HFFc6 (cell line): ENCODE data around the gene MUSTN1. TPM values are rescaled to one million over a fixed set of nuclear protein-coding genes. Genes with fewer than 3 reads are reported as not detected.
A peak's percentile ranks its signal among the peaks of the same experiment; 100 is the strongest.

Experiments used
- DNase-seq: peaks from one replicate; pipeline ENCODE4 v3.0.0-alpha.2; 2018
- H3K27ac Mint-ChIP-seq: 2 replicates; pipeline ENCODE4 v1.8.0; 2020; ENCODE audit warnings: mild to moderate bottlenecking, mixed read lengths
- H3K27me3 Mint-ChIP-seq: 2 replicates; pipeline ENCODE4 v1.8.0; 2021; ENCODE audit warnings: mild to moderate bottlenecking, moderate library complexity, mixed read lengths; ENCODE audit not compliant: insufficient read depth
- H3K36me3 Mint-ChIP-seq: 2 replicates; pipeline ENCODE4 v1.8.0; 2021; ENCODE audit warnings: low read depth, mixed read lengths
- H3K4me1 Mint-ChIP-seq: 2 replicates; pipeline ENCODE4 v1.8.0; 2020; ENCODE audit warnings: low read depth, mixed read lengths
- H3K4me3 Mint-ChIP-seq: 2 replicates; pipeline ENCODE4 v1.8.0; 2020; ENCODE audit warnings: mild to moderate bottlenecking, moderate library complexity, mixed read lengths
- H3K9me3 Mint-ChIP-seq: 2 replicates; pipeline ENCODE4 v1.8.0; 2020; ENCODE audit warnings: mild to moderate bottlenecking, mixed read lengths
- CTCF ChIP-seq: fragments of 200-600 bp; sonication (generic); IDR thresholded peaks from 2 replicates; pipeline ENCODE4 v1.5.0; 2021; ENCODE audit warnings: antibody characterized with exemption, mild to moderate bottlenecking
- total RNA-seq, 6 experiments: library from RNA; stranded (reverse); fragmentation: NEBNext Ultra II Directional; extraction: Animal tissue kit (Norgen Biotek cat#: 25700); gene quantifications; 2 replicates in 1 of 6; 3 replicates in 5 of 6; pipeline ENCODE4 v1.2.3, GENCODE V29; 2021

The MUSTN1 gene
- total RNA-seq, 6 experiments from 2014 or later, result 0.39 TPM; not detected in 5

DNA sequence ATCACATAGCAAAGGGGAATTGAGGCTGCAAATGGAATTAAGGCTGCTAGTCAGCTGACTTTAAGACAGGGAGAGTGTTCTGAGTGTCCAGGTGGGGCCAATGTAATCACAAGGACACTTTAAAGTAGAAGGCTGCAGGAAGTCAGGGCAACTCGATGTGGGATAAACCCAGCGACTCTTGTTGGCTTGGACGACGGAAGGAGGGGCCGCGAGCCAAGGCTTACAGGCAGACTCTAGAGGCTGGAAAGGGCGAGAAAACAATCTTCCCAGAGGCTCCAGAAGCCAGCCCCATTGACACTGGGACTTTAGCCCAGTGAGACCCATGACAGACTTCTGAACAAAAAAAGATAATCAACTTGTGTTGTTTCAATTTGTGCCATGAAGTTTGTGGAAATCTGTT, 12.9 kb upstream of the MUSTN1 start:
- no peak for DNase-seq
- peaks cover 6% of the 10 kb centered on the region for H3K36me3 Mint-ChIP-seq
- H3K9me3 Mint-ChIP-seq, result no peaks in the 10 kb centered on the region
- peaks cover 9% of the 10 kb centered on the region for H3K4me1 Mint-ChIP-seq
- H3K27me3 Mint-ChIP-seq, result peaks cover 3% of the 10 kb centered on the region
- H3K4me3 Mint-ChIP-seq, result no peak overlapping the region
- TF ChIP-seq CTCF, result no peak
- H3K27ac Mint-ChIP-seq, result no peak overlapping the region

DNA sequence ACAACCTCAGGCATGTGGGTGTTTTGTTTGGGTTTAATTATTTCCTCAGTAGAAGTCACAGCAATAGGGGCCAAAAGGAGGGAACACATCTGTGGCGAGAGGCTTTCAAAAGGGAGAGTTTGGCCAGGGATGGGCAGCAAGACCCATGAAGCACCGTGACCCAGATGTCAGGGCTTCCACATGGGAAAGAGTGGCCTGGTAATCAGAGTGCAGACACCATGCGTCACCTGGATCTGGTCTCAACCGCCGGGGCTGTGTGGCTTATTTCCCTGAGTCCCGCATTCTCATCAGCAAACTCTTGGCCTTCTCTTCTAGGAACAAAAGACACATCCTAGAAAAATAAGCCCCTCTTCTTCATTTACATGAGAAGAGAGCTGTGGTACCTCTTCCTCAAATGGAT, 12.4 kb upstream of the MUSTN1 start:
- Mint-ChIP-seq H3K9me3 (no peaks in the 10 kb centered on the region), H3K27ac (no peak overlapping the region), H3K27me3 (peaks cover 3% of the 10 kb centered on the region), H3K4me3 (no peak overlapping the region), H3K4me1 (peaks cover 9% of the 10 kb centered on the region), H3K36me3 (peaks cover 6% of the 10 kb centered on the region)
- no peak for TF ChIP-seq CTCF
- DNase-seq, result no peak

GRCh38 chr3:52846432-52846965, 11.7 kb upstream of the MUSTN1 start:
- H3K27me3 Mint-ChIP-seq, result peaks cover 3% of the 10 kb centered on the region
- no peaks in the 10 kb centered on the region for H3K9me3 Mint-ChIP-seq
- DNase-seq, result no peak
- H3K36me3 Mint-ChIP-seq, result peaks cover 6% of the 10 kb centered on the region; the same call in 1 of the 2 replicates
- H3K4me3 Mint-ChIP-seq, result no peak overlapping the region
- TF ChIP-seq CTCF, result no peak
- H3K27ac Mint-ChIP-seq, result no peak overlapping the region
- peaks cover 9% of the 10 kb centered on the region for H3K4me1 Mint-ChIP-seq

DNA sequence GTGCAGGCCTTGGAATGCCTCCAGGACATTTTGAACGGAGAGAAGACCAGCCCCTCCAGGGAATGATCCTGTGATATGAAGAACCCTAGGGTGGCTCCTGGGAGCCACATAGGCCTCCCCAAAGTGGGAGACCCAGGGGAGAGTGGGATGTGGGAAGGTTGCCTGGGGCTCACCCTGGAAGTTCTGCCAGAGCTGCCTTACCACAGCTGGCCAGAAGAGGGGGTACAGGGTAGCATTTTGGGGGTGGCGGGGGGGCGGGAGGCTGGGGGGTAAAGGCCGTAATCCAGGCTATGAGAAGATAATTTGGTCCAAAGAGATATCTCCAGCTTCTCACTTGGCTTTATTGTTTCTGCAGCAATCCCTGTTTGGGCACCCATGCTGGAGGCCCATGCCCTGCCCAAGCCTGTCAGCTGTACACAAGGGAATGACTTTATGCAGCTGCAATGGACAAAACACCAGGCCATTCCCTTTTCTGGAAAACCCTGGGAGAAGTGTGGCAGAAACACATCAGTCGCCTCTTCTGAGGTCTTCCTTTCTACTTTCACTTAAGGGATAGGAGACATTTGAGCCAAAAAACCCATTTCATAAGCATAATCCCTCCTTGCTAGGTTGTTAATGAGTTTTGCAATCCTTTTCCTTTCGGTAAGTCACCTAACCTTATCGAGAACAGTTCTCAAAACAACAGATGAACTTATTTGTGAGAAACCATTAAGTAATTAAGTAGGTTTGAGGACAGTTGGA, 11.0 kb upstream of the MUSTN1 start:
- DNase-seq, result no peak
- no peak overlapping the region for H3K4me3 Mint-ChIP-seq
- H3K36me3 Mint-ChIP-seq, result peaks cover 7% of the 10 kb centered on the region; the same call in 1 of the 2 replicates
- peak; percentile 79 for TF ChIP-seq CTCF
- peaks cover 9% of the 10 kb centered on the region for H3K4me1 Mint-ChIP-seq
- H3K9me3 Mint-ChIP-seq, result no peaks in the 10 kb centered on the region
- H3K27ac Mint-ChIP-seq, result no peak overlapping the region
- peaks cover 3% of the 10 kb centered on the region for H3K27me3 Mint-ChIP-seq

DNA sequence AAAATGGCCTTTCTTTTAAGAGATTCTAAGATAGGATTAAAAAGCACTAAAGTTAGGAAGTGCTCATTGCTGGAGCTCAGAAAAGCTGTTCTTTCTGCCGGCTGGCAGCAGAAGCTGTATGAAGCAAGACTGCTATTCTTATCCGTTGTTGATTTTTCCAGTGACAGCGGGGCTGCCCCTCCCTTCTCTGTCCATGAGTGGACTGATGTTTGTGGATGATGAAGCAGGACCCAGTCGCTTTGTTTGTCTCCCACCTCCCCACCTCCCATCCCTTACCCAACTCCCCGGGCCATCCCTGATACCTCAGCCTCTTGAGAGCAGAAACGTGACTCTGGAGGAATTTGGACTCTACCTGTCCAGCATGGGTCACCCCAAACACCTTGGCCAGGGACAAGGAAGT, 10.3 kb upstream of the MUSTN1 start:
- H3K27me3 Mint-ChIP-seq, result peaks cover 3% of the 10 kb centered on the region
- peaks cover 7% of the 10 kb centered on the region; the same call in 1 of the 2 replicates for H3K36me3 Mint-ChIP-seq
- DNase-seq, result no peak
- no peaks in the 10 kb centered on the region for H3K9me3 Mint-ChIP-seq
- TF ChIP-seq CTCF, result no peak
- no peak overlapping the region for H3K4me3 Mint-ChIP-seq
- peaks cover 9% of the 10 kb centered on the region for H3K4me1 Mint-ChIP-seq
- H3K27ac Mint-ChIP-seq, result no peak overlapping the region
